CD8-positive, alpha-beta memory T cell (primary cell): ENCODE data around the gene BRIP1. TPM values are rescaled to one million over a fixed set of nuclear protein-coding genes. Genes with fewer than 3 reads are reported as not detected.

Experiments
- CTCF ChIA-PET: fragments of 350-600 bp; sonication (Branson Sonifier 250); formaldehyde crosslinking; loops from one replicate; lab custom pipeline; 2021; ENCODE audit warnings: antibody characterized with exemption; lab: Charles Lee
- POLR2A ChIA-PET: fragments of 350-600 bp; sonication (Branson Sonifier 250); formaldehyde crosslinking; loops from one replicate; lab custom pipeline; 2021; ENCODE audit warnings: antibody characterized with exemption; lab: Charles Lee
- DNase-seq, 5 donors: peaks; one replicate each; pipeline versions ENCODE4 v3.0.0 to v3.0.0-alpha.2; 2020 to 2022; ENCODE audit warnings: mixed read lengths in 1 of 5
- H3K27ac ChIP-seq: one replicate; pipeline ENCODE4 v1.7.0; 2013; ENCODE audit warnings: low read depth, mild to moderate bottlenecking, low read length, moderate library complexity
- H3K27me3 ChIP-seq: 2 replicates; pipeline ENCODE4 v1.7.0; 2013; ENCODE audit warnings: low read length, mild to moderate bottlenecking; ENCODE audit not compliant: insufficient read depth, poor library complexity, severe bottlenecking
- H3K36me3 ChIP-seq: 2 replicates; pipeline ENCODE4 v1.7.0; 2013; ENCODE audit warnings: mild to moderate bottlenecking, low read length, moderate library complexity; ENCODE audit not compliant: insufficient read depth
- H3K4me1 ChIP-seq: 2 replicates; pipeline ENCODE4 v1.7.0; 2013; ENCODE audit warnings: mild to moderate bottlenecking, low read length, moderate library complexity; ENCODE audit not compliant: insufficient read depth
- H3K4me3 ChIP-seq: 2 replicates; pipeline ENCODE4 v1.7.0; 2013; ENCODE audit warnings: mild to moderate bottlenecking, low read length
- H3K9me3 ChIP-seq: 2 replicates; pipeline ENCODE4 v1.7.0; 2013; ENCODE audit warnings: mild to moderate bottlenecking, low read length
- H3K27ac Mint-ChIP-seq, 8 donors: one replicate each; pipeline ENCODE4 v1.8.0; 2020 to 2021; ENCODE audit warnings: mixed read lengths in 8 of 8, mild to moderate bottlenecking in 6 of 8, inconsistent platforms in 3 of 8, moderate library complexity in 3 of 8
- H3K27me3 Mint-ChIP-seq, 2 donors: one replicate each; pipeline ENCODE4 v1.8.0; 2020 to 2021; ENCODE audit warnings: mixed read lengths in 2 of 2, mild to moderate bottlenecking in 1 of 2, moderate library complexity in 1 of 2
- H3K36me3 Mint-ChIP-seq, 3 donors: one replicate each; pipeline ENCODE4 v1.8.0; 2020 to 2021; ENCODE audit warnings: mixed read lengths in 3 of 3, inconsistent platforms in 1 of 3, mild to moderate bottlenecking in 1 of 3
- H3K4me1 Mint-ChIP-seq, 3 donors: one replicate each; pipeline ENCODE4 v1.8.0; 2020 to 2021; ENCODE audit warnings: mixed read lengths in 3 of 3, inconsistent platforms in 1 of 3, mild to moderate bottlenecking in 1 of 3
- H3K4me3 Mint-ChIP-seq, 7 donors: one replicate each; pipeline ENCODE4 v1.8.0; 2020 to 2021; ENCODE audit warnings: mixed read lengths in 7 of 7, mild to moderate bottlenecking in 6 of 7, moderate library complexity in 4 of 7, inconsistent platforms in 2 of 7
- H3K9me3 Mint-ChIP-seq, 5 donors: one replicate each; pipeline ENCODE4 v1.8.0; 2020 to 2022; ENCODE audit warnings: mixed read lengths in 5 of 5, mild to moderate bottlenecking in 3 of 5, moderate library complexity in 2 of 5, inconsistent platforms in 1 of 5
- polyA plus RNA-seq: library from polyadenylated mRNA; unstranded; fragments of 300-500 nt; fragmentation: Illumina TruSeq; gene quantifications from one replicate; pipeline ENCODE4 v1.2.3, GENCODE V29; 2021
- total RNA-seq, 2 experiments: library from RNA; stranded (reverse); gene quantifications; one replicate each; pipeline ENCODE4 v1.2.3, GENCODE V29; 2021

Gene BRIP1
- total and polyA plus RNA-seq, 3 experiments from 2014 or later, result 0.86 to 11.7 (median 11.3) TPM

DNA sequence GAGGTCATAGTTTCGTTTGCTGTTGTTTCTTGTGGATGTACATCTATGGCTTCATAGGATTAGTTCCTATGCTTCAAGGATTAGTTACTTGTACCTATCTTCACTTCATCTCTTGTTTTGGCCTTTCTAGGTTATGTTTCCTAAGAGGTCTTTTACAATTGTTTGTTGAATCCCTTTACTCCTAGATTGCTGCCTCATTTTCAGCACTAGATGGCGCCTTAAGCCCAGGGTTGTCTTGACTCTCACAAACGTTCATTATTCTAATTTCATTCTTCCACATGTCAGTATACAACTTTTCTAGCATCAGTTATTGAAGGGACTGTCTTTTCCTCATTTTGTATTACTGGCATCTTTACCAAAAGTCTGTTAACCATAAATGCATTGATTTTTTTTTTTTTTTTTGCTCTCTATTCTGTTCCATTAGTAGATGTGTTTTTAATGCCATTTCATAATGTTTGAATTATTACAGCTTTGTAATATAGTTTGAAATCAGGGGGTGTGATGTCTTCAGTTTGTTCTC, 227.4 kb downstream of the BRIP1 start:
- no peak overlapping the region for H3K4me3 Mint-ChIP-seq
- H3K27ac ChIP-seq, result no peak overlapping the region
- H3K9me3 Mint-ChIP-seq, result peaks cover 0 to 11% (median 8%) of the 10 kb centered on the region in 5 donors
- no peaks in the 10 kb centered on the region for H3K36me3 Mint-ChIP-seq
- no peaks in the 10 kb centered on the region for H3K4me1 Mint-ChIP-seq
- ChIA-PET POLR2A (no interaction called here), CTCF (interaction anchor here (1.4 kb wide), 1 partner anchor 9 kb away, joined by 4 read pairs; no protein-coding TSS in a partner anchor)
- no peaks in the 10 kb centered on the region for H3K27me3 ChIP-seq
- no peaks in the 10 kb centered on the region for H3K36me3 ChIP-seq
- no peak overlapping the region for H3K4me3 ChIP-seq
- DNase-seq, result peak; percentile 12 to 63 (median 30)
- H3K27ac Mint-ChIP-seq, result no peak overlapping the region
- no peaks in the 10 kb centered on the region for H3K9me3 ChIP-seq
- peaks cover 26 to 68% of the 10 kb centered on the region in 2 donors for H3K27me3 Mint-ChIP-seq
- no peaks in the 10 kb centered on the region for H3K4me1 ChIP-seq

DNA sequence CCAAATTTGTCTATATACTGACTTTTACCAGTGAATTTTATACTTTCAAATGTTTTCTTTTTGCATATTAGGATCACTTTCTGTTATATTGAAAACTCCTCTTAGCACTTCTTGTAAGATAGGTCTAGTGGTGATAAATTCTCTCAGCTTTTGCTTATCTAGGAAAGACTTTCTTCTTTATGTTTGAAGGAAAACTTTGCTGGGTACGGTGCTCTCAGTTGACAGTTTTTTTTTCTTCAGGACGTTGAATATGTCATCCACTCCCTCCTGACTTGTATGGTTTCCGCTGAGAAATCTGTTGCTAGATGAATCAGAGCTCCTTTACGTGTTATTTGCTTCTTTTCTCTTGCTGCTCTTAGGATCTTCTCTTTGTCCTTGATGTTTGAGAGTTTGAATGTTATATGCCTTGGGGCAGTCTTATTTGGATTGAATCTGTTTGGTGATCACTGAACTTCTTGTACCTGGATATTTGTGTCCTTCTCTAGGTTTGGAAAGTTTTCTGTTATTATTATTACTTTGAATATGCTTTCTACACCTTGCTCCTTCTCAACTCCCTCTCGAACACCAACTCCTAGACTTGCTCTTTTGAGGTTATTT, 228.3 kb downstream of the BRIP1 start:
- POLR2A ChIA-PET, result no interaction called here
- H3K9me3 Mint-ChIP-seq, result peaks cover 0 to 11% (median 8%) of the 10 kb centered on the region in 5 donors
- CTCF ChIA-PET, result interaction anchor here (1.4 to 1.6 kb wide), 3 partner anchors 10 to 431 kb away, joined by 4 read pairs; no protein-coding TSS in a partner anchor
- Histone ChIP-seq H3K4me1 (no peaks in the 10 kb centered on the region), H3K4me3 (no peak overlapping the region), H3K27ac (no peak overlapping the region), H3K9me3 (no peaks in the 10 kb centered on the region), H3K27me3 (no peaks in the 10 kb centered on the region), H3K36me3 (no peaks in the 10 kb centered on the region)
- H3K4me1 Mint-ChIP-seq, result no peaks in the 10 kb centered on the region
- H3K27me3 Mint-ChIP-seq, result peaks cover 26 to 75% of the 10 kb centered on the region in 2 donors
- no peak for DNase-seq
- no peak overlapping the region for H3K27ac Mint-ChIP-seq
- H3K36me3 Mint-ChIP-seq, result no peaks in the 10 kb centered on the region
- H3K4me3 Mint-ChIP-seq, result no peak overlapping the region

DNA sequence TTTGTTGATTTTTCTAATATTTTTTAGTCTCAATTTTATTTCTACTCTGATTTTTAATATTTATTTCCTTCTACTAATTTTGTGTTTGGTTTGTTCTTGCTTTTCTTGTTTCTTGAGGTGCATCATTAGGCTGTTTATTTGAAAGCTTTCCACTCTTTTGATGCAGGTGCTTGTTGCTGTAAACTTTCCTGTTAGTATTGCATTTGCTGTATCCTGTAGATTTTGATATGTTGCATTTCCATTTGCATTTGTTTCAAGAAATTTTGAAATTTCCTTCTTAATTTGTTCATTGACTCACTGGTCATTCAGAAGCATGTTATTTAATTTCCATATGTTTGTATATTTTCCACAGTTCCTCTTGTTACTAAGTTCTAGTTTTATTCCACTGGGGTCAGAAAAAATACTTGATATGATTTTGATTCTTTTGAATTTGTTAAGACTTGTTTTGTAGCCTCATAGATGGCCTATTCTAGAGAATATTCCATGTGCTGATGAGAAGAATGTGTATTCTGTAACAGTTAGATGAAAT, 229.3 kb downstream of the BRIP1 start:
- Histone ChIP-seq H3K4me3 (no peak overlapping the region), H3K9me3 (no peaks in the 10 kb centered on the region), H3K27ac (no peak overlapping the region), H3K27me3 (no peaks in the 10 kb centered on the region), H3K4me1 (no peaks in the 10 kb centered on the region), H3K36me3 (no peaks in the 10 kb centered on the region)
- Mint-ChIP-seq H3K4me3 (no peak overlapping the region), H3K36me3 (no peaks in the 10 kb centered on the region), H3K4me1 (no peaks in the 10 kb centered on the region), H3K9me3 (peaks cover 0 to 11% (median 8%) of the 10 kb centered on the region in 5 donors), H3K27me3 (peaks cover 26 to 75% of the 10 kb centered on the region in 2 donors), H3K27ac (peak overlapping the region in 1 of 8 donors; percentile 7)
- DNase-seq, result no peak
- CTCF ChIA-PET, result interaction anchor here (1.5 to 1.6 kb wide), 2 partner anchors 10 to 432 kb away, joined by 4 read pairs; no protein-coding TSS in a partner anchor
- POLR2A ChIA-PET, result no interaction called here

DNA sequence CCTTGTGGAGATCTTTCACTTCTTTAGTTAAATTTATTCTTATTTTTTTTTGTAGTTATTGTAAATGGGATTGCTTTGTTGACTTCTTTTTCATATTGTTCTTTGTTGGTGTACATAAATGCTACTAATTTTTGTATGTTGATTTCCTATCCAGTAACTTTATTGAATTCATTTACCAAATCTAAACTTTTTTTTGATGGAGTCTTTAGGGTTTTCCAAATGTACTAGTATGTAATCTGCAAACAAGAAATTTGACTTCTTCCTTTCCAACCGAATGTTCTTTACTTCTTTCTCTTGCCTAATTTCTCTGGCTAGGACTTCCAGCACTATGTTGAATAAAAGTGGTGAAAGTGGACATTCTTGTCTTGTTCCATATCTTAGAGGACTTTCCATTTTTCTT, 230.5 kb downstream of the BRIP1 start:
- no peak for DNase-seq
- Histone ChIP-seq H3K4me3 (no peak overlapping the region), H3K27ac (no peak overlapping the region), H3K36me3 (no peaks in the 10 kb centered on the region), H3K27me3 (no peaks in the 10 kb centered on the region), H3K4me1 (no peaks in the 10 kb centered on the region), H3K9me3 (no peaks in the 10 kb centered on the region)
- H3K27me3 Mint-ChIP-seq, result peaks cover 22 to 64% of the 10 kb centered on the region in 2 donors
- POLR2A ChIA-PET, result no interaction called here
- peaks cover 0 to 11% (median 8%) of the 10 kb centered on the region in 5 donors for H3K9me3 Mint-ChIP-seq
- H3K4me3 Mint-ChIP-seq, result no peak overlapping the region
- CTCF ChIA-PET, result no interaction called here
- H3K27ac Mint-ChIP-seq, result no peak overlapping the region
- H3K36me3 Mint-ChIP-seq, result no peaks in the 10 kb centered on the region
- no peaks in the 10 kb centered on the region for H3K4me1 Mint-ChIP-seq

DNA sequence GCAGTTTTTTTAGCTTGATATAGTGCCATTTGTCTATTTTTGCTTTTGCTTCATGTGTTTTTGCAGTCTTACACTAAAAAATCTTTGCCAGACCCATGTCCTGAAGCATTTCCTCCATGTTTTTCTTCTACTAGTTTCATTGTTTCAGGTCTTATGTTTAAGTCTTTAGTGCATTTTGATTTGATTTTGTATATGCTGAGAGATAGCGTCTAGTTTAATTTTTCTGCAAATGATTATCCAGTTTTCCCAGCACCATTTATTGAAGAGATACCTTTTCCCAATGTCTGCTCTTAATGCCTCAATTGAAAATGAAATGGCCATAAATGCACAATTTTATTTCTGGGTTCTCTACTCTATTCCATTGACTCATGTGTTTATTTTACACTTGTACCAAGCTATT, 231.5 kb downstream of the BRIP1 start:
- Mint-ChIP-seq H3K27me3 (peaks cover 21 to 65% of the 10 kb centered on the region in 2 donors), H3K36me3 (no peaks in the 10 kb centered on the region), H3K4me3 (no peak overlapping the region), H3K27ac (no peak overlapping the region), H3K9me3 (peaks cover 0 to 11% (median 8%) of the 10 kb centered on the region in 5 donors), H3K4me1 (no peaks in the 10 kb centered on the region)
- ChIA-PET CTCF (no interaction called here), POLR2A (no interaction called here)
- Histone ChIP-seq H3K27me3 (no peaks in the 10 kb centered on the region), H3K9me3 (no peaks in the 10 kb centered on the region), H3K36me3 (no peaks in the 10 kb centered on the region), H3K4me3 (no peak overlapping the region), H3K4me1 (no peaks in the 10 kb centered on the region), H3K27ac (no peak overlapping the region)
- DNase-seq, result no peak

Other genes with a start within 250 kb of the BRIP1 start
- 10 to 100 TPM; 25.9 to 26.4 TPM for gene INTS2, start 64.5 kb upstream of the BRIP1 start, total RNA-seq
- 3.6 TPM for gene INTS2, start 64.5 kb upstream of the BRIP1 start, polyA plus RNA-seq
- gene MED13, start 201.8 kb upstream of the BRIP1 start, total RNA-seq, result 10 to 100 TPM; 61.2 to 63.3 TPM
- 3.4 TPM for gene MED13, start 201.8 kb upstream of the BRIP1 start, polyA plus RNA-seq